Pancreas (tissue), 10 donors: ENCODE measurements around the gene STK10. TPM values are rescaled to one million over a fixed set of nuclear protein-coding genes. Genes with fewer than 3 reads are reported as not detected.
A peak's percentile ranks its signal among the peaks of the same experiment; 100 is the strongest.

Source experiments
- ATAC-seq, 4 donors: fragments of 200-7000 bp; cut with Tn5 transposase; one replicate each; pipeline versions ENCODE4 v1.8.0 to v1.9.1; 2020; ENCODE audit warnings: mild to moderate bottlenecking in 4 of 4, moderate library complexity in 4 of 4
- DNase-seq, 6 donors: peaks; one replicate each; pipeline ENCODE4 v3.0.0-alpha.2; 2020
- FAIRE-seq: peaks from 2 replicates; lab custom pipeline; 2012; peaks lifted over from hg19 to GRCh38; lab: Jason Lieb, UNC
- H3K27ac ChIP-seq, 4 donors: fragments of 200-600 bp; sonication (generic); 1 replicate in 3 of 4; 2 replicates in 1 of 4; pipeline versions ENCODE4 v1.5.0 to v1.8.0; 2020
- H3K27me3 ChIP-seq, 4 donors: fragments of 200-600 bp; one replicate each; pipeline ENCODE4 v1.8.0; 2021
- H3K36me3 ChIP-seq, 3 donors: fragments of 200-600 bp; sonication (generic) in 1 of 3; one replicate each; pipeline versions ENCODE4 v1.5.0 to v1.8.0; 2020 to 2021
- H3K4me1 ChIP-seq, 3 donors: fragments of 200-600 bp; one replicate each; pipeline ENCODE4 v1.8.0; 2021
- H3K4me3 ChIP-seq, 4 donors: fragments of 200-600 bp; sonication (generic) in 2 of 4; one replicate each; pipeline versions ENCODE4 v1.5.0 to v1.8.0; 2020 to 2021
- H3K9me3 ChIP-seq, 4 donors: fragments of 200-600 bp; one replicate each; pipeline ENCODE4 v1.8.0; 2021
- WGBS, 2 donors: extraction: QIAGEN DNeasy Blood & Tissue Kit; methylation state at CpG; one replicate each; pipeline ENCODE4 v1.1.7; 2013; 5-methylcytosine and 5-hydroxymethylcytosine counted together
- intact Hi-C, 3 donors: fragments of 100-400 bp; cut with DNase I; formaldehyde crosslinking; loops; one replicate each; pipeline versions ENCODE4 v1.11.1 to v1.14.2; 2022
- polyA plus RNA-seq, 2 donors: library from polyadenylated mRNA; stranded (reverse); fragments of 200-250 nt; gene quantifications; one replicate each; pipeline ENCODE4 v1.2.3, GENCODE V29; 2013
- total RNA-seq, 6 donors: library from RNA; stranded (reverse); fragmentation: NEBNext Ultra II Directional in 4 of 6; extraction: Animal tissue kit (Norgen Biotek cat#: 25700) in 4 of 6; gene quantifications; one replicate each; pipeline versions ENCODE4 v1.2.1 to v1.2.4, GENCODE V29; 2021 to 2023
- TF ChIP-seq, protein P1 (sequence below), 4 donors: fragments of 200-600 bp; sonication (generic) in 3 of 4; IDR thresholded peaks; one replicate each; pipeline versions ENCODE4 v1.5.0 to v1.8.0; 2021; ENCODE audit warnings: antibody characterized with exemption in 4 of 4
- donor health status: healthy with polysubstance abuse.
- donor health status: DM: no; HTN: no; CAD: no; lungs with moderate emphysema.
- donor health status: DM: no; HTN: no; CAD: no.
- donor health status: control.
- donor health status: control.
- donor health status: Bipolar disorder and iron deficiency.
- donor health status: DM: yes; HTN: yes; CAD: no.
- donor health status: DM: no; HTN: no; CAD: no.
- donor health status: DM: no; HTN: no; CAD: no.
- donor health status: DM: yes; HTN: yes; CAD: no.

STK10 gene
- total and polyA plus RNA-seq, 8 donors: 4.1 to 16.3 (median 7.3) TPM

- no peak for FAIRE-seq
- ATAC-seq: no peak
- Histone ChIP-seq H3K27me3 (no peaks in the 10 kb centered on the region), H3K27ac (no peak overlapping the region), H3K4me3 (no peak overlapping the region), H3K36me3 (no peaks in the 10 kb centered on the region), H3K9me3 (no peaks in the 10 kb centered on the region), H3K4me1 (peaks cover 0 to 4% (median 0%) of the 10 kb centered on the region in 3 donors)
- no peak for DNase-seq
- intact Hi-C loops: loop anchor here in 2 of 3 donors (5.0 kb wide), 1 partner anchor 82 kb away; no protein-coding TSS in a partner anchor
- 80 to 87% methylated on average over 3 of the region's 3 CpGs for WGBS, 2 donors
- TF ChIP-seq, protein P1, sequence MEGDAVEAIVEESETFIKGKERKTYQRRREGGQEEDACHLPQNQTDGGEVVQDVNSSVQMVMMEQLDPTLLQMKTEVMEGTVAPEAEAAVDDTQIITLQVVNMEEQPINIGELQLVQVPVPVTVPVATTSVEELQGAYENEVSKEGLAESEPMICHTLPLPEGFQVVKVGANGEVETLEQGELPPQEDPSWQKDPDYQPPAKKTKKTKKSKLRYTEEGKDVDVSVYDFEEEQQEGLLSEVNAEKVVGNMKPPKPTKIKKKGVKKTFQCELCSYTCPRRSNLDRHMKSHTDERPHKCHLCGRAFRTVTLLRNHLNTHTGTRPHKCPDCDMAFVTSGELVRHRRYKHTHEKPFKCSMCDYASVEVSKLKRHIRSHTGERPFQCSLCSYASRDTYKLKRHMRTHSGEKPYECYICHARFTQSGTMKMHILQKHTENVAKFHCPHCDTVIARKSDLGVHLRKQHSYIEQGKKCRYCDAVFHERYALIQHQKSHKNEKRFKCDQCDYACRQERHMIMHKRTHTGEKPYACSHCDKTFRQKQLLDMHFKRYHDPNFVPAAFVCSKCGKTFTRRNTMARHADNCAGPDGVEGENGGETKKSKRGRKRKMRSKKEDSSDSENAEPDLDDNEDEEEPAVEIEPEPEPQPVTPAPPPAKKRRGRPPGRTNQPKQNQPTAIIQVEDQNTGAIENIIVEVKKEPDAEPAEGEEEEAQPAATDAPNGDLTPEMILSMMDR (IDR thresholded peaks at IDR 0.05): no peak
Observed at GRCh38 chr5:172189693-172190296, 1.8 kb upstream of the STK10 start.

GRCh38 chr5:172188893-172189692 is 1.1 kb upstream of the STK10 start:
- 47 to 48% methylated on average over 30 of the region's 30 CpGs for WGBS, 2 donors
- FAIRE-seq (no peak), DNase-seq (no peak), ATAC-seq (no peak)
- H3K4me1 ChIP-seq: peaks cover 0 to 4% (median 0%) of the 10 kb centered on the region in 3 donors
- H3K36me3 ChIP-seq: no peaks in the 10 kb centered on the region
- no peaks in the 10 kb centered on the region for H3K9me3 ChIP-seq
- peak overlapping the region in 1 of 4 donors; percentile 84 for H3K27ac ChIP-seq
- TF ChIP-seq, protein P1 (IDR thresholded peaks at IDR 0.05): no peak
- intact Hi-C loops: loop anchor here in 2 of 3 donors (5.0 kb wide), 1 partner anchor 82 kb away; no protein-coding TSS in a partner anchor
- no peaks in the 10 kb centered on the region for H3K27me3 ChIP-seq
- H3K4me3 ChIP-seq: peak overlapping the region in 2 of 4 donors; percentile 55 to 74

DNA sequence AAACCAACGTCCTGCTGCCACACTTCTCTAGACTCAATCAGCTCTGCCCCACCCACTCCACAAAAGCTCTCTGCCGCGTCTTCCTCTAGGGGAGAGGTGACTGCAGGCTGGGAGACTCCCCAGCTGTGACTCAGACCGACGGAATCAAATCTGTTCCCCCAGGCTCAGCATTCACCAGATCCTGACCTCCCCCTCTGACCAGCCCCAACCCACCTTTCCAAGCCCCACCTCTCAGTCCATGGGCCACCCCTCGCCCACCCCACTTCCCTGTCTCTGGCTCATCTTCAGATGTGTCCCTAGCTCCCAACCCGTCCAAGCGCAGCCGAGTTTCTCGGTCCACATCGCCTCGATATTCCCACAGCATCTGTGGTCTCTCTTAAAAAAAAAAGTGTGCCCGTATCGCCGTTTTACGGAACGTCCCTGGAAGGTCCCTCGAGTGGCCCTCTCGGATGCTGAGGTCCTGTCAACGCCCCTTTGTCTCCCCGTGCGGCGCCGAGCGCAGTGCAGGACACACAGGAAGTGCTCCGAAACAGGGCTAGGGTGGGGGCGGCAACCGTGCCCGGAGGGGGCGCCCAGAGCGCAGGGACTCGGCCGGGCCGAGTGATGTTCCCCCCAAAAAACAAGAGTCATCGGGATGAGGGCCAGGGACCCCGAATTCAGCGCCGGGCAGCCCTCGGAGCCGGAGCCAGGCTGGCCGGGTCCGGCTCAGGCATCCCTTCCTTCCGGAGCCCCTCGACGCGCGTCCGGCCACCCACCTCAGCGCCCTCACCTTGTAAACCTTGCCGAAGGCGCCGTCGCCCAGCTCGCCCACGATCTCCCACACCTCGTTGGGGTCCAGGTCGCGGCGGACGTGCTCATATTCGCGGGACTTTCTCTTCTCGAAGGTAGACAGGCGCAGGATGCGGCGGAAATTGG is 649 bp downstream of the STK10 start:
- intact Hi-C loops: loop anchor here in 2 of 3 donors (5.0 kb wide), 1 partner anchor 80 kb away; no protein-coding TSS in a partner anchor
- WGBS, 2 donors: 0% methylated on average over 53 to 66 of the region's 66 CpGs
- no peaks in the 10 kb centered on the region for H3K36me3 ChIP-seq
- TF ChIP-seq, protein P1 (IDR thresholded peaks at IDR 0.05): no peak
- no peaks in the 10 kb centered on the region for H3K27me3 ChIP-seq
- DNase-seq (peak; percentile 43 to 80 (median 56)), FAIRE-seq (no peak), ATAC-seq (peak in 3 of 4 donors; percentile 21 to 46 (median 34))
- peak overlapping the region; percentile 55 to 89 (median 68) for H3K4me3 ChIP-seq
- H3K9me3 ChIP-seq: no peaks in the 10 kb centered on the region
- H3K27ac ChIP-seq: peak overlapping the region; percentile 44 to 84 (median 74)
- H3K4me1 ChIP-seq: peaks cover 0 to 4% (median 0%) of the 10 kb centered on the region in 3 donors

DNA sequence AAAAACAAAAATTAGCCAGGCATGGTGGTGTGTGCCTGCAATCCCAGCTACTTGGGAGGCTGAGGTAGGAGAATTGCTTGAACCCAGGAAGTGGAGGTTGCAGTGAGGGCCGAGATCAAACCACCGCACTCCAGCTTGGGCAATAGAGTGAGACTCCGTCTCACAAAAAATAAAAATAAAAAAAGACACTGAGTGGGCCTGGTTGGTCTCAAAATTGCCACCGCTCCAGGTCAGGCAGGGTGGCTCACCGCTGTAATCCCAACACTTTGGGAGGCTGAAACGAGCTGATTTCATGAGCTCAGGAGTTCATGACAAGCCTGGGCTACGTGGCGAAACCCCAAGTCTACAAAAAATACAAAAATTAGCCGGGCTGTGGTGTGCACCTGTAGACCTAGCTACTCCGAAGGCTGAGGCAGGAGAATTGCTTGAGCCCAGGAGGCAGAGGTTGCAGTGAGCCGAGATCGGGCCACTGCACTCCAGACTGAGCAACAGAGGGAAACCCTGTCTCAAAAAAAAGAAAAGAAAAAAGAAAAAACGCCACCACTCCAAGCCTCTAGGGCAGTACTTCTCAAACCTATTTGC is 1.8 kb downstream of the STK10 start:
- TF ChIP-seq, protein P1 (IDR thresholded peaks at IDR 0.05): no peak
- Histone ChIP-seq H3K4me3 (peak overlapping the region in 1 of 4 donors; percentile 74), H3K27me3 (no peaks in the 10 kb centered on the region), H3K4me1 (peaks cover 0 to 4% (median 0%) of the 10 kb centered on the region in 3 donors), H3K36me3 (no peaks in the 10 kb centered on the region), H3K27ac (peak overlapping the region in 2 of 4 donors; percentile 28 to 82), H3K9me3 (no peaks in the 10 kb centered on the region)
- FAIRE-seq: no peak
- intact Hi-C loops: loop anchor here in 2 of 3 donors (5.0 kb wide), 1 partner anchor 79 kb away; no protein-coding TSS in a partner anchor
- DNase-seq: no peak
- no peak for ATAC-seq
- 89 to 93% methylated on average over 13 of the region's 13 CpGs for WGBS, 2 donors
